Activated T-helper 9 cell treated with anti-CD3 and anti-CD28 coated beads, Interleukin-2, amount 50 U/mL, for 16 hours (primary cell): ENCODE measurements around the gene ZNF22.

Experiments
- DNase-seq: peaks from one replicate; pipeline ENCODE4 v3.0.0-alpha.2; 2020; ENCODE audit warnings: low read depth

The ZNF22 gene

DNA sequence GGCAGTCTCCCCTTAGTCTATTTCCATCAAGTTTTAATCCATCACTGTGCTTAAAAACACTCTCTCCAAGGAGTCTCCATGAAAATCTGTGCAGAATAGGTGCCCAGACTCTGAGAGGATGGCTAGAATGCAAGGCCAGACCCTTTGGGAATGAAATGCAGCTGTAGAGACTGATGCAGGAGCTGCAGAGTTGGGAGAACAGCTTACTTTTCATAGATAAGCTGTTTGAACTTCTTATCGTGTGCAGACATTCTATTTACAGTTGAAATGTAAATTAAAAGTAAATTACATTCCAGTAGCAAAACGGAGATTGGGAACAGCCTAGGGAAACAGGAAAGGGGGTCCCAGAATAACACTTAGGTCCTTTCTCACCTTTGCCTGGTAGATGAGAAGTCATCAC, 14.9 kb downstream of the ZNF22 start:
- DNase-seq: no peak

DNA sequence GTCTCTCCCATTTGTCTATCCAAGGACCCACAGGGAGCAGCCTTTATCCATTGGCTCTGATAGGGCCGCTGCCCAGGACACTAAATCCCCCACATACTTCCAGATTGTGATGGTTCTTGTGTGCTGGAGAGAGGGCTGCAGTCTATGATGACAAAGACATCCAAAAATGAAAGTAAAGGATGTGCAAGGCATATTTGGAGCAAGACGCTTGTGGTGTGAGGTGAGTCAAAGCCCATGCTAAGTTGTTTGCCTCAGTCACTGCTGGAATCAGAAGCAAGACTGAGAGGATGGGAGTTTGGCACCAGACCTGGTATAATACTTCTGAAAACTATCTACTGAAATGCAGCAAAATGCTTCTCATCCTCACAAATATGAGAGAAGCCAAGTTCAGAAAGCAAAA, 22.7 kb downstream of the ZNF22 start:
- no peak for DNase-seq

DNA sequence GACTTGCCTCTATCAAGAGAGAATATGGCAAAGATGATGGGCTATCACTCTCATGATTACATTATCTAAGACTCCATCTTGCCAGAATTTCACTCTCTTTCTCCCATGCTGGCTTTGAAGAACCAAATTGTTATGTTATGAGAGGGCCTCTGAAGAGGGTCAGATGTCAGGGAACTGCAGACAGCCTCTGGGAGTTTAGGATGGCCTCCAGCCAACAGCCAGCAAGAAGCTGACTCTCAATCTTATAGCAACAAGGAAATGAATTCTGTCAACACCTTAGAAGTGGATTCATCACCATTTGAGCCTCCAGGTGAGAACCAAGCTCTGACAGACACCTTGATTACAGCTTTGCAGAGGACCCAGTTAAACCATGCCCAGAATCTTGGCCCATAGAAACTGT, 33.6 kb downstream of the ZNF22 start:
- DNase-seq: no peak

DNA sequence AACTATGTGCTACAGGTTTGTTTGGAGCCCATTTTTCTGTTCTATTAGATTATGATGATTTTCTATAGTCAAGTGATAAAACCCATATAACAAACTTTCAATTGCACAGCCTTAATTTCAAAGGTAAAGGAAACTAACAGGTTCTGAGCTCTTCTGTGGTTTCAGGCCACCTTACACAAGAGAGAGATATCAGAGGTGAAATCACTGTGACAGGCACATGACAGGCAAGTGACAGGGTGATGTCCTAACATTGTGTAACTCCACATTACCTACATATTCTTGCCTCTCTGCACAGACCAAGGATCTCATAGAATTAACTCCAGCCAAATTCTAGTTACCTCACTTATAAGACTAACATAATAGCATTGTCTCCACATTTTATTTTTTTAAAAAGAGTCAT, 35.0 kb downstream of the ZNF22 start:
- no peak for DNase-seq

DNA sequence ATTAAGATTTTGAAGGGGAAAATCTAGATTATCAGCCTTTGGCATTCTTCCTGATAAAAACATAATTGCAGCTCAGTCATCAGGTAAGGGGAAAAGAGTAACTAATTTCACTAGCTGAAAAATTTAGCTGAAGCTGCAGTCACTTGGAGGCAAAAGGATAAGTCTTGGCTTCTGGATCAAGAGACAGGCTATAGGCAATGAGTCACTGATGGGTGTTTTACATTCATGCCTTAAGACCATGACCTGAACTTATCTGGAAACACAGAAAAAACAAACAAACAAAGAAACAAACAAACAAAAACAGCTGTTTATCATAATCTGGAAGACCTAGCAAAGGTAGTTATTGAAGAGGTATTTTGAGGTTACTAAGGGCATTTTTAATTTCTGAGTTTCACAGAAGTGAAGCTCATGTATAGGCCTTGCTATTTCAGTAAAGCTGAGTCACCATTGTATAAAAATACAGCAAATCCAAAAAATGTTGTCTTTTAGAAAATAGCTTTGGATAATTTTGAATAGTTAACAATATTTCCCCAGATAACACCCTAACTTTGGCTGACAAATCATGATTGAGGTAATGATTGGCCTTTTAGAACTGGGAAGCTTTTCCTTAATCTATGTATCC, 40.3 kb downstream of the ZNF22 start:
- DNase-seq: no peak

DNA sequence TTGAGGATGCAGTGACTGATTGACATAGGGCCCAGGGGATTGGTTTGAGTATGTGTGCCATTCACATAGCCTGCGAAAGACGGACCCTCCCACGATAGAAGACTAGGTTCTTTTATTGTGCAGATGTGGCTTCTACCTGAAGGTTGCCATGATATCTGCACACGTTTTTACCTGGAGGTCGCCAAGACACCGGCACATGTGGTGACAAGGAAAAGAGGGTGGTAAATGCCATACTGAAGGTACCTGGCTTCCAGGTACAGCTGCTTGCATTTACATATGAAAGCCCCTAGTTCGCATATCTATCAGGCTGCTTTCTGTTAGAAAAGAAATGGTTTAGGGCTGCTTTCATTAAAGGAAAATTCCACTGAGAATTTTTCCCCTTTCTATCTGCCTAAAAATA, 43.6 kb downstream of the ZNF22 start:
- no peak for DNase-seq

DNA sequence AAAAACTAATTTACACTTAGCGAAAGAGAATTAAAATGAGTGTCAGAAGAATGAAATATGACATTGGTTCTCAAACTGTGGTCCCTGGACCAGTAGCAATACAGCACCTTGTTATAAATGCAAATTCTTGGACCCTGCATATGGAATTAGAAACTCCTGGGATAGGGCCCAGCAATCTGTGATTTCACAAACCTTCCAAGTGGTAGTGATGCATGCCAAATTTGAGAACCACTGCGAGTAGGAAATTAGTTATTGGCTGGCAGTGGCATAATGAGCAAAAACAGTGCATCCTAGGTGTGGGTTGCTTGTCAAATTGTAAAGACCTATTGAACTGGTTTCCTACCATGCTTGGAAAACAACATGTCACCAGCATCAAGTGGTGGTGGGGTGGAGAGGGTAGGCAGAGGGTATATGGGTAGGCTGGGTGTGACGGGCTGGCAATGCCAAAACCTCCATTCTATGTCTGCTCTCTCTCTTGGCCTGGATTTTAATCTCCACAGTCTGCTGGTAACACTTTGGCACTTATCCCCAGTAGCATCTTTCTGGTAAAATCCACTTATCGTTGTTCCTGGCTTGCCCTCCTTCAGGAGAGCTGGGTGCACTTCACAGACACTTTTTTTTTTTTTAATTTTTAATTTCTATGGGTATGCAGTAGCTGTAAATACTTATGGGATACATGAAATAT, 50.0 kb downstream of the ZNF22 start:
- DNase-seq: no peak

DNA sequence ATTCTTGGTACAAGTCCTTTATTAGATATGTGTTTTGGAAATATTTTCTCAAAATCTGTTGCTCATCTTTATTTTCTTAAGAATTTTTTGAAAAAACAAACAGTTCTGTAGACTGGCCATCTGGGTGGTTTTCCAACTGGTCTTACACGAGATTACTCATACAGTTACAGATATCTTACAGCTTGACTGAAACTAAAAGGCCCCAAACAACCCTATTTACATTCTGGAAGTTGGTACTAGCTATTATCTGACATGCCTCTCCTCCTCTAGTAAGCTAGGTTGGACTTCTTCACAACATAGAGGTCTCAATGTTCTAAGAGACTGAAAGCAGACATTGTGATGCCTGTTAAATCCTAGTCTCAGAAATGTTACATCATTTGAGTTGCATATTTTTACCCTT, 52.0 kb downstream of the ZNF22 start:
- DNase-seq: no peak

DNA sequence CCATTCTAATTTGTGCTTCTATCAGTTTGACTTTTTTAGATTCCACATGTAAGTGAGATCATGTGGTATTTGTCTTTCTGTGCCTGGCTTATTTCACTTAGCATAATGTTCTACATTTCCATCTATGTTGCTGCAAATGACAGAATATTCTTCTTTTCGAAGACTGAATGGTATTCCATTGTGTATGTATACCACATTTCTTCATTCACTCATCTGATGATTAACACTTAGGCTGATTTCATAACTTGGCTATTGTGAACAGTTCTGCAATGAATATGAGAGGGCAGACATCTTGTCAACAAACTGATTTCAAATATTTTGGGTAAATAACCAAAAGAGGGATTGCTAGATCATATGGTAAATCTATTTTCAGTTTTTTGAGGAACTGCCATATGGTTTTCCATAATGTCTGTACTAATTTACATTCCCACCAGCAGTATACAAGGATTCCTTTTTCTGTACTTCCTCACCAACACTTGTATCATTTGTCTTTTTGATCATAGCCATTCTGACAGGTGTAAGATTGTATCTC, 52.9 kb downstream of the ZNF22 start:
- DNase-seq: no peak
